Measurements from ENCODE around the gene MCTP2.

Gene MCTP2

DNA sequence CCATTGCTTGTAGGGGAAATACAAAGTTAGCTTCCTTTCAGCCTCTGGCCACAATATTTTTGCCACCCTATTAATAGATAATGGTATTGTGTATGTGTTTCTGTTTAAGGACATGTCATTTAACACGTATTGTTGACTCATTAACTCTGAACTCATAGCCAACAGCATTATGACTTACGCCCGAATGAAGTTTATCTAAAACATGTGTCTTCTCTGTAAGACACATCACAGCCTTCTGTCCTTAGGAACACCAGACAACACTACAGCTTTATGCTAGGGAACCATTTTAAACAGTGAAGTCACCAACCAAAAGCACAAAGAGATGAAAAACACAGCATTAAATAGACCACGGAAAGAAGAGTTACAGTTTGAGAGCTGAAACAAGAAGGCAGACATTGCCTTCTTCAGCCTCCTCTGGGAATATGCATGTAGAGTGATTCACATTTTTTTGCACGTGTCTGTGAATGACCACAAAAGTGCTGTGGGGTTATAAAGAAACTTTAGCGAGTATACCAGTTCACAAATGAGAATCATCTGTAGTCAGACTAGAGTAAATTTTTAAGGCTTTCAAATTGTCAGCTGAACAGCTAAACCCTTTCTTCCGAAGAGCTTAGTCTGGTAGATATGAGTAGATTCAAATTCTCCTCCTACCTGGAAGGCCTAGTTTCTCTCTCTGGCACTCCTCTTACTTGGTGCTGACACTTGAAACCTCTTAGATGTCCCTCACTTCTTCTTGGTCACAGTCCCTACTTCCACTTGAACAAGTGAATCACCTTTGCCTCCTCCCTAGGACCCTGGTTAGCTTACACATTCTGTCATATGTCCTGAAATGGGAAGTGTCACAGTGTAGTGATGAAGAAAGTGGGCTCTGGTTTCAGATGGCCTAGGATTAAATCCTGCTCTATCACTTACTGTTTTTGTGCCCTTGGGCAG lies 32.2 kb downstream of the MCTP2 start:
- DNase-seq (ENCODE audit: low spot score): no peak

DNA sequence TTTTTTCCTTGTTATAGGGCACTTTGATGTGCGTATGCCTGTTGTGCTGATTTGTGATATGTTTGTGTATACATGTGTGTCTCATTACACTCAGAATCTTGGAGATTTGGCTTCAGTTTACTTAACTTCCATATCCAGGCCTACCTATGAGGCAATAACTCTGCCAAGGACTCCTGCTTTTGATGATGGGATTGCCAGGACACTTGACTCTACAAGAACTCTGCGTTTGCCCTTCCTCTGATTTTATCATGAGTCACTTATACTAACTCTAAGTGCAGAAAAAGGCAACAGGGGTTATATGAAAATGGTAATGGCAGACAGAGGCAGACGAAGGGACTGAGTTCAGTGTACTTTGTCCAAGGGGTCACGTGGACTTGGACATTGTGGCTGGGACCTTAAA lies 33.6 kb downstream of the MCTP2 start:
- no peak for DNase-seq (ENCODE audit: low spot score)

DNA sequence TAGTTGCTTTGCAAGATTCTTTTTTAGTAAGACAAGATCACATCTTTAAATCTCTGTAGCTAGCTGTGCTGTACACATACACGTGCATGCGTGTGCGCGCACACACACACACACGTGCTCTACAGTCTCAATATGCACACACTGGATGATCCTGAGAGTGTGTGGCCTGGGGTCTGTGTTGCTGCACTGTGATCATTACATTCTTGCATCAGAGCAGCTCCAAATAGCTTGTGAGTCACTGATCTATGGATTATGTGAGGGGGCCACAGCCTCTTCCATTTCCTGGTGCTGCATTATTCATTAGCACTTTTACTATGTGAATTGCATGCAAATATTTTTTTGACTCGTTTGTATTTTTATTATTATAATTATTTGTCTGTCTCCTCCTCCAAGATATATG lies 34.6 kb downstream of the MCTP2 start:
- DNase-seq (ENCODE audit: low spot score): no peak

DNA sequence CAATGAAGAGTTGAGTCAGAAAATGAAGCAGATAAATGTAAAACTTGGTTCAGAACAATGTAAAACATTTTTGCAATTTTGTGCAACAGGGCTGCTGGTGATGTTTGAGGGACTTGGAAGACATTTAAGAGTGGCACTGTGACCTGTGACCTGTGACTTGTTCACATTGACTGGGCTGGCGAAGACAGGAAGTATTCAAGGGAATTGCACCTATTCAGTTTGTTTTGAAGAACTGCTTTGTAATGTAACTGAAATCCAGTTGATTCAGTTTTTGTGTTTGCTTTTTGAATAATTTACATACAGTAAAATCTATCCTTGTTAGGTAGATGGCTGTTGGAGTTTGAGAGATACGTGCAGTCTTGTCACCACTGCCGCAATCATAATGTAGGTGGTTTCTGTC lies 35.4 kb downstream of the MCTP2 start:
- DNase-seq (ENCODE audit: low spot score): no peak

DNA sequence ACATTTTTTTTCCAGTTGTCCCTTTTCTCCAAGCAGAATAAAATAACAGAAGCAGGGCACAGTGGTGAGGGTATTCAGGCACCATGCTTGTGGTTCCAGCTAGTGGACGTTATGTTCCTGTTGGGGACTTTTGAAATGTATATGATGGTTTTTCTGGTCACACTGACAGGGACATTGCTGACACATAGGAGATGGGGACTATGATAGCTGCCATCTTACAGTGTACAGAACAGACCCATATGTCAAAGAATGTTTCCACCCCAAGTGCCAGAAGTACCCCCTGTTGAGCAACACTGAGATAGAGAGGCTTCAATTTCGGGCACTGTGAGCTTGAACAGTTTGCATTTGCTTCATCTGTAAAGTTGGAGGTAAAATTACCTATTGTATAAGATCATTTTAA lies 38.6 kb downstream of the MCTP2 start:
- DNase-seq (ENCODE audit: low spot score): no peak

DNA sequence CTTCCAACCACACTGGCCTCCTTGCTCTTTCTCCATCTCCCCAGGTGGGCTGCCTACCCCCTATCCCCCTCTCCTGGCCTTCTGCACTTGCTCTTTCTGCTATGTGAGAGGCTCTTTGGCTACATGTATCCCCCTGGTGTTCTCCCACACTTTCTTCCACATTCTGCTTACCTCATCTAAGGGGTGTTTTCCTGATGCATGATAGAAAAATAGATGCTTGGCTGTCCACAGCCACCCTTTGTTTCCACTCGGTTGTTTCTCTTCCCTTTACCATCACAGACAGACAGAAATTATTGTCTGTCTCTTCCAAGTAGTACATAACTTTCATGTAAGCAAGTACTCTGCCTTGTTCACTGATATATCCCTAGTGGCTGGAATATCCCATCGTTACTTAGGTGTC lies 39.2 kb downstream of the MCTP2 start:
- DNase-seq (ENCODE audit: low spot score): no peak

DNA sequence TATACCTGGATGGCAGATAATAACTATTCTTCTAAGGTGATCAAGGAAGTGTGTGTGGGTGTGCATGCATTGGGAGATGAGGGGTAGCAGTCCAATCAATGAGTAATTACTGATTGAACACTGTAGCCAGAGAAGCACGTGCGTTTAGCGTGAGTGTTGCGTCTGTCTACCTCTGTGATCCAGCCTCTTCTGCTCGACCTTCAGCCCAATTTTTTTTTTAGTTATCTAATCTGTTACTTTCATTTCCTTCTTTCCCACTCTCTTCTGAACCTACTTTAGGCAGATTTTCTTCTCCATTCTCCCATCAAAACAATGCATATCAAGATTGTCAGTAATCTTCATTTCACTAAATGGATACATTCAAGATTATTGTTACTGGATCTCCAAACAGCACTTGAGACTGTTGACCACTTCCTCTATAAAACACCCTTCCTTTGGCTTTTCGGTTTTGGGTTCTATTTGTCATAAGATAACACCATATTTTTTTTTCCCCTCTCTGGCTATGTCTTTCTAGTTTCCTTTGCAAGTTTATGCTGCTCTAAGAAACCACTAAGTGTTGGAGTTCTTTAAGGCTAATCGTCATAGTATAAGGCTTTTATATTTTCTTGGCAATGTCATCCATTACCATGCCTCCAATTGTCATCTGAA lies 41.0 kb downstream of the MCTP2 start:
- DNase-seq (ENCODE audit: low spot score): no peak

DNA sequence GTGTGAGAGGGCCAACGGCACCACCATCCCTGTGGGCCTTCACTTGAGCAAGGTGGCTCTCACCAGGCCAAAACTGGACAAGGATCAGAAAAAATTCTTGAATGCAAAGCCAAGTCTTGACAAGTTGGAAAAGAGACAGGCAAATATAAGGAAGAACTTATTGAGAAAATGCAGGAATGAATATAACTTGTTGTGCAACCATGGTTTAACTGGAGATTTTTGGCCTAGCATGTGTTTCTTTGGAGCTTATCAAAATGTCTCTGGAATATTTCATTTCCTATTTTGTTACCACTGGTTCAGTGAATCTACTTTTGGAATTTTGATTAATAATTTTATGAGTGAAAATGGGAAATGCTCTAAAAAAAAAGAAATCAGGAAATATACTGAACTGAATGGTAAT lies 42.5 kb downstream of the MCTP2 start:
- DNase-seq (ENCODE audit: low spot score): no peak

DNA sequence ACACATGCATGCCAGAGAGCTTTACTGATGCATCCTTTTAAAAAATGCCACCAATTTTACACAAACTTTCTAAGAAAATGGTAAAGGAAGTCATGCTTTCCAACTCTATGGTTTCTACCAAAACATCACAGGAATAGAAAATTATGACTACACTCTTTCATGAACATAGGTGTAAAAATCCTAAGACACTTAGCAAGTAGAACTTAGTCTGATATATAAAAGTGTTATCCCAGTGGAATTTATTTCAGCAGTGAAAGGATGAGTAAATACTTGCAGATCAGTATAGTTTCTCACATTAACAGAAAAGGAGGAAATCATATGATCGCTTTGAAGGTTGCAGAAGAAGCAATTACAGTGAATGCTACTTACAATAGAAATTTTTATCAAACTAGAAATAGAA lies 43.4 kb downstream of the MCTP2 start:
- DNase-seq (ENCODE audit: low spot score): no peak

DNA sequence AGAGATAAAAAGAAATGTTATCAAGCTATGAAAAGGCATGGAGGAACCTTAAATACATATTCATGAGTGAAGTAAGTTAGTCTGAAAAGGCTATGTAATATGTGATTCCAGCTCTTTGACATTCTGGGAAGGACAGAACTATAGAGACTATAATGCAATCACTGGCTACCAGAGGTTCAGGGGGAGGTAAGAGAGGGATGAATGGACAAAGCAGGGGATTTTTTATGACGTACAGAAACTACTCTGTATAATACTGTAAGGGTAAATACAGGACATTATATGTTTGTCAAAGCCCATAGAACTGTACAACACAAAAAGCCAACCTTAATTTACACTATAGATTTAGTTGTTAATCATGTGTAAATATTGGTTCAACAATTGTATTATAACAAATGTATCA lies 46.1 kb downstream of the MCTP2 start:
- no peak for DNase-seq (ENCODE audit: low spot score)

DNA sequence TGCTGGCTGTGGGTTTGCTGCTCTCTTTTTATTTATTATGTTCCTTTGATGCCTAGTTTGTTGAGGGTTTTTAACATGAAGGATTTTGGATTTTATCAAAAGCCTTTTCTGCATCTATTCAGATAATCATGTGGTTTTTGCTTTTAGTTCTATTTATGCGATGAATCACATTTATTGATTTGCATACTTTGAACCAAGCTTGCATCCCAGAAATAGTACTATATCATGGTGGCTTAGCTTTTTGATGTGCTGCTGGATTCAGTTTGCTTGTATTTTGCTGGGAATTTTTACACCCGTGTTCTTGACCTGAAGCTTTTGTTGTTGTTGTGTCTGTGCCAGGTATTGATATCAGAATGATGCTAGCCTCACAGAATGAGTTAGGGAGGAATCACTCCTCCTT lies 48.4 kb downstream of the MCTP2 start:
- no peak for DNase-seq (ENCODE audit: low spot score)

DNA sequence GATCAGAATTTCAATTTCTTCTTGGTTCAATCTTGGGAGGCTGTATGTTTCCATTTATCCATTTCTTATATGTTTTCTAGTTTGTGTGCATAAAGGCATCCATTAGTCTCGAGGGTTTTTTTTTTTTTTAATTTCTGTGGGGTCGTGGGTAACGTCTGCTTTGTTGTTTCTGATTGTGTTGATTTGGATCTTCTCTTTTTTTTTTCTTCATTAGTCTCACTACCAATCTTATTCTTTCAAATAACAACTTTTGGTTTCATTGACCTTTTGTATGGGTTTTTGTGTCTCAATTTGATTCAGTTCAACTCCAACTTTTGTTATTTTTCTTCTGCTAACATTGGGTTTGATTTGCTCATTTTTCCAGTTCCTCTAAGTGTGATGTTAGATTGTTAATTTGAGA lies 48.9 kb downstream of the MCTP2 start:
- DNase-seq (ENCODE audit: low spot score): no peak

DNA sequence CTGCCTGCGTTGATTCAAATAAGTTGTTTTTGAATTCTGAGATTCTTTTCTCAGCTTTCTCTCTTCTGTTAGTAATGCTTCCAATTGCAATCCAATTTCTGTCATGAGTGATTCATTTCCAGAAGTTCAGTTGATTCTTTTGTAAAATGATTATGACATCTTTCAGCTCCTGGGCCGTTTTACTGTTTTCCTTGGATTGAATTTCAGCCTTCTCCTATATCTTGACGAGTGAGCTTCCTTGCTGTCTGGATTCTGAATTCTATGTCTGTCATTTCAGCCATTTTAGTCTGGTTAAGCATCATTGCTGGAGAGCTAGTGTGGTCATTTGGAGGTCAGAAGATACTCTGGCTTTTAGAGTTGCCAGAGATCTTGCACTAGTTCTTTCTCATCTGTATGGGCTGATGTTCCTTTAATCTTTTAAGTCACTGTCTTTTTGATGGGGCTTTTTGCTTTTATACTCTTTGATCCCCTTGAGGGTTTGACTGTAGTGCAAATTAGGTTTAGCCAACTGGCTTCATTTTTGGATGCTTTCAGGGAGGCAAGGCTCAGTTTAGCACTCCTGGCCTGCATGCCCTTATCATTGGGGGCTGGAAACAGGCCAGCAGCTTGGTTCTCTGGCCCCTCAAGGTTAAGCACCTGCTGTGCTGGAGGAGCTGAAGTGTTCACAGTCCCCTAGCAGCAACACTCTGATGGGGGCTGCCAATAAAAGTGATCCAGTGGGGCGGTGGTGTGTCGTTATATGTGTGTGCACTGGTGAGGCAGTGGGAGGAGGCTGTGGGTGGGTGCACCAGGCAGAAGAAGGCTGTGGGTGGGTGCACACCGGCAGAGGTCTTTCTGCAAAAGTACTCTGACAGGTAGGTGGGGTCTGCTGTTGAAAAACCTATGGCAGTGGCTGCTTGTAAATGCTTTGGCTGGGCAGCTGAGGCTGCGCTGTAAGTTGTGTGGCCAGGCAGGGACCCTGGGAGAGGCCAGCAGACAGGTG lies 51.2 kb downstream of the MCTP2 start:
- no peak for DNase-seq (ENCODE audit: low spot score)

DNA sequence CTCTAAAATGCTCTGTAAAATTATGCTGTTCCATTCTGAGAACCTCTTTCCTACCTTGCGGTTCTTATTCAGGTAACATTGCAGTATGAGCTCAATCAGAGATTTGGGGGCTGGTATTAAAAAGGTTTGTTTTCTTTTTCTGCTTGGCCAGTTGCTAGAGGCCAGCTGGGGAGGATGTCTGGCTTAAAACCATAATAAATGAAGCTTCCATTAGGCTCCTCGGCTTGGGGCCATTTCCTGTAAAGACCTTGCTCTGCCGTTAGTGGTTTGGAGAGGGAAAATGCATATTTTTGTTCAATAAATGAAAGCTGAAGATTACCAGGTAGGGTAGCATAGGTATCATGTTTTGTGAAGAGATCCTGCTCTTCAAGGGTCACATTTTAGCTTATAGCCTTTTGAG lies 55.2 kb downstream of the MCTP2 start:
- no peak for DNase-seq (ENCODE audit: low spot score)

DNA sequence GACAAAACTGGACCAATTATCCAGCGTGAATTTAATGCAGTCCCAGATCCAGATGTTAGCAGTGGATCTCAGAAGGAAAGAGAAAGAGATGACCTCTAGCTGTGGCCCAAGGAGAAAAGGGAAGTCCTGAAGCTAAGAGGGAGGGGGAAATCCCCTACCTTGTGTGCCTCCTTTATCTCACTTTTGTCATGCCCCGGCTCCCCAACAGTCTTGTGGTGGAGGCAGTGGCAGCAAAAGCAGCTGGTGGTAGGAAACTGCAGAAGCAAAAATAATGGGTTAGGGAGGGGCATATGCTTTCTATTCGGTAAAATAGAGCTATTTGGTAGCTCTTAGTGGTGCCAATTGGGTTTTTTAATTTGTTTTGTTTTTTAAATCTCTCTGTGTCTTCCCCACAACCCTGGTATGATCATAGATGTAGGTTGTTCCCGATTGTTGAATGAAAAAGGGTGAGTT lies 56.5 kb downstream of the MCTP2 start:
- DNase-seq (ENCODE audit: low spot score): no peak

DNA sequence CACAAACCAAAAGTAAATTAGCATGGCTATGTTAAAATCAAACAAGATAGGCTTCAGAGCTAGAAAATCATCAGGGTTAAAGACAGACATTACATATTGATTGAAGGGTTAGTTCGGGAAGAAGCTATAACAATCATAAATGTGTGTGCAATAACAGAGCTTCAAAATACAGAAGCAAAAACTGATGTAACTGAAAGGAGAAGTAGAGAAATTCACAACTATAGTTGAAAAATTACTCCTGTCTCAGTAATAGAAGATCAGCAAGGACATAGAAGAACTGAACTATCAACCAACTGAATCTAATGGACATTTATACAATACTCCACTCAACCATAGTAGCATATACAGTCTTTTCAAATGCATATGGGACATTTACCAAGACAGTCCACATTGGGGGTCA lies 59.4 kb downstream of the MCTP2 start:
- DNase-seq (ENCODE audit: low spot score): no peak

DNA sequence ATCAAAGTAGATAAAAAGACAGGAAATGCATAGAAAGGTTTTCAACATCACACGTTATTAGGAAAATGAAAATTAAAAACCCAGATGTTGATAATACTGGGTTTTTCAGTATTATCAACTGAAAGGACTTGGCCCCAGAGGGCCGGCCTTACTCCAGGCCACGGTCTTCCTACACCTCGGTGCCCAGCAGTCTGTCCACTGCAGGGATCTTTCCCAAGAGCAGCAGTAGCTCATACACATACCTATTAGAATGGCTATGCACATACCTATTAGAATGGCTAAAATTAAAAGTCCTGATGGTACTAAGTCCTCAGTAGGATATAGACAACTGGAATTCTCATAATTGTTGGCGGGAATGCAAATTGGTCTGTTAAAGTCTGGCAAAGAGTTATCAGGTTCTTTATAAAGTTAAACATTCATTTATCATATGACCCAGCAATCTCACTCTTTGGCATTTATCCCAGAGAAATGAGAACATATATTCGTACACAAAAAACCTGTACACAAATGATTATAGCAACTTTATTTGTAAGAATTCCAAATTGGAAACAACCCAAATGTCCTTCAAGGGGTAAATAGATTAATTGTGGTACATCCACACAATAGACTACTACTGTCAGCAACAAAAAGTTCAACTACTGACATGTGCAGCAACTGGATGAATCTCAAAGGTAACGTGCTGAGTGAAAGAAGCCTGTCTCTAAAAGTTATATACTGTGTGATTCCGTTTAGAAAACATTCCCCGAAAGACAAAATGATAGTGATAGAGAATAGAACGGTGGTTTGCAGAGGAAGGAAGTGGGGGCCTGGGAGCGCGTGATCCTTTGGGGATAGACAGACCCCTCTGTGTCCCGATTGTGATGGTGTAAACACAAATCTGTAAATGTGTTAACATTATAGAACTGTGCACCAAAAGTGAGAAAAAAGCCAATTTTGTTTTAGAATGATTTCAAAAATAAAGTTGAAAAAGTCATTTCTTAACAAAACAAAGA lies 62.3 kb downstream of the MCTP2 start:
- DNase-seq (ENCODE audit: low spot score): no peak

DNA sequence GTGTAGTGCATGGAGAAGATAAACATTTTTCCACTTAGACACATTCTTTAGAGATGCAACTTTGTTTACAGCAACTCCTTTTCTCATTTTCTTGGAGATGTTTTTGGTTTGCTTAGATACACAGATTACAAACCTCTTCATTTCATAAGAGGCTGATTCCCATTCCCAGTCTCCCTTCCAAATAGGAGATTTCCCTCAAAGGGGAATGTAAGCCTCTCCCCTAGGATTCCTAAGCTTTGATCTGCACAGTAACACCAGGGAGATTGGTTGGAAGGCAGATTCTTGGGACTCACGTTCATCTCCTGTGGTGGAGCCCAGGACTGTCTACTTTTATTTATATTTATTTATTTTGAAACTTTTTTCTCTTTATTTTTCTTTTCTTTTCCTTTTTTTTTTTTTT lies 63.2 kb downstream of the MCTP2 start:
- DNase-seq (ENCODE audit: low spot score): no peak

DNA sequence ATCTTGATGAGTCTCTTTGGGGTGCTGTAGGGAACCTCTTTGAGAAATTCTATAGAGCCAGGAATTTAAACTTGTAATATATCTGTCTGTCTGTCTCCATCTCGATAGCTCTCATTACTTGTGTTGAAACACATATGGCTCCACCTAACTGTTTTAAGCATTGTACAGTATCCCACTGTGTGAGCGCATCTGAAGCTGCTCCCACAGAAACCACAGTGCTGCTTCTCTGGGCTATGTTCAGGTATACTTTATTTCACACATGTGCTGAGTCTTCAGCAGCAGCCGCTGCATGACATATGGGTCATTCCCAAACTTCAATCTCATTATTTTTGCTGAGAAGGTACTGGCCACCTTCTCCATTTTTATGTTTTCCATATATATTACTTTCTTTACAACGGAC lies 63.9 kb downstream of the MCTP2 start:
- no peak for DNase-seq (ENCODE audit: low spot score)

DNA sequence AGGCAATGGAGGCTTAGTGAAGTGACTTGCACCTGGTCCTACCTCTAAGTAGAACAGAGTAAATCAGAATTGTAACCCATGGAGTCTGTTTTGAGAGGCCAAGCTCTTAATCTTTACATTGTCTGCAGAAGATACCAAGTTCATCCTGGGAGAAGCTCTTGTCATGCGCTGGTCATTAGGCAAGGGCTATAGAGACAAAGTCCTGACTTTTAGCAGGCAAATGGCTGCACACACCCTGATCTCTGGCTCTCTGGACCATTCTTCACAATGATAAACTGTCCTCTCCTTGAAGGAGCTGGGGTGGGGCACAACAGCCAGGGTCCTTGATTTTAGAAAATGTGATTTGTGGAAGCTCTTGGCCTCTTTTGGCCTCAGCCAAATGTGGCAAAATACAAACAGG lies 65.4 kb downstream of the MCTP2 start:
- DNase-seq (ENCODE audit: low spot score): no peak

DNA sequence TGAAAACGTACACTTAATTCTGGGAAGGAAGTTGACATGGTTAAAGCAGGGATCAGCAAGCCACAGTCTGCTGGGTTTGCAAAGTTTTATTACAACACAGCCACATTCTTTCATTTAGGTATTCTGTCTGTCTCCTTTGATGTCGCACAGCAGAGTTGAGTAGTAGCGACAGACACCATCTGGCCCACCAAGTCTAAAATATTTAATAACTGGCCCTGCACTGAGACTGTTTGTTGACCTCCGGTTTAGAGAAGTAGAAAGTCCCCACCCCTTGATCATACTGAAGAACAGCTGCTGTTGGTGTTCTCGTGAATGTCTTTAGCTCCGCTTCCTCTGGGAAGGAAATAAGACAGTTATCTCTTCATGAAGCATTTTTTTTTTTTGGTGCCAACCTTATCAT lies 66.2 kb downstream of the MCTP2 start:
- no peak for DNase-seq (ENCODE audit: low spot score)

Measured in Ammon's horn (tissue), 1 donor.